Common myeloid progenitor, CD34-positive (primary cell): ENCODE results near the gene MCC.

ENCODE experiments used
- CTCF ChIA-PET: fragments of 350-600 bp; sonication (Branson Sonifier 250); formaldehyde crosslinking; loops from one replicate; lab custom pipeline; 2021; ENCODE audit warnings: antibody characterized with exemption; lab: Charles Lee
- POLR2A ChIA-PET: fragments of 350-600 bp; sonication (Branson Sonifier 250); formaldehyde crosslinking; loops from one replicate; lab custom pipeline; 2021; ENCODE audit warnings: antibody characterized with exemption; lab: Charles Lee
- DNase-seq, 3 donors: peaks; one replicate each; pipeline versions ENCODE4 v3.0.0 to v3.0.0-alpha.2; 2013
- H3K27ac ChIP-seq, 2 experiments: 1 replicate in 1 of 2; 2 replicates in 1 of 2; pipeline ENCODE4 v1.7.0; 2013; ENCODE audit warnings: inconsistent platforms in 2 of 2, low read length in 2 of 2, mild to moderate bottlenecking in 2 of 2, low read depth in 1 of 2, moderate library complexity in 1 of 2; ENCODE audit not compliant: severe bottlenecking in 2 of 2, insufficient read depth in 1 of 2, poor library complexity in 1 of 2
- H3K27me3 ChIP-seq, 5 experiments: replicated peaks in 2 of 5; 1 replicate in 3 of 5; 2 replicates in 2 of 5; pipeline versions ENCODE4 v1.6.1 to v1.7.0; 2013; ENCODE audit warnings: low read length in 4 of 5, mild to moderate bottlenecking in 2 of 5, moderate library complexity in 2 of 5, inconsistent platforms in 1 of 5; ENCODE audit not compliant: insufficient read depth in 5 of 5, control insufficient read depth in 4 of 5
- H3K36me3 ChIP-seq, 4 experiments: 1 replicate in 2 of 4; 2 replicates in 2 of 4; pipeline versions ENCODE4 v1.6.1 to v1.7.0; 2013; ENCODE audit warnings: low read length in 3 of 4, control low read depth in 1 of 4, mild to moderate bottlenecking in 1 of 4; ENCODE audit not compliant: control insufficient read depth in 4 of 4, insufficient read depth in 4 of 4
- H3K4me1 ChIP-seq, 4 experiments: 1 replicate in 3 of 4; 2 replicates in 1 of 4; pipeline versions ENCODE4 v1.6.1 to v1.7.1; 2013; ENCODE audit warnings: low read length in 3 of 4, mild to moderate bottlenecking in 3 of 4, control low read depth in 1 of 4, inconsistent platforms in 1 of 4, moderate library complexity in 1 of 4; ENCODE audit not compliant: control insufficient read depth in 4 of 4, insufficient read depth in 4 of 4; ENCODE audit errors: control extremely low read depth in 1 of 4
- H3K4me3 ChIP-seq, 7 experiments: 1 replicate in 4 of 7; 2 replicates in 3 of 7; pipeline versions ENCODE4 v1.5.1 to v1.7.0; 2013; ENCODE audit warnings: mild to moderate bottlenecking in 7 of 7, low read length in 6 of 7, moderate library complexity in 6 of 7, inconsistent platforms in 2 of 7, low read depth in 2 of 7, control low read depth in 1 of 7; ENCODE audit not compliant: insufficient read depth in 4 of 7, control insufficient read depth in 1 of 7; ENCODE audit errors: extremely low read depth in 1 of 7
- H3K9me3 ChIP-seq, 5 experiments: 1 replicate in 4 of 5; 2 replicates in 1 of 5; pipeline versions ENCODE4 v1.6.1 to v1.7.1; 2013; ENCODE audit warnings: low read length in 4 of 5, mild to moderate bottlenecking in 2 of 5, inconsistent platforms in 1 of 5, low read depth in 1 of 5, moderate library complexity in 1 of 5; ENCODE audit not compliant: control insufficient read depth in 4 of 5, insufficient read depth in 2 of 5; ENCODE audit errors: control extremely low read depth in 1 of 5
- WGBS: methylation state at CpG from one replicate; pipeline ENCODE4 v1.1.5; 2013; ENCODE audit not compliant: insufficient coverage; 5-methylcytosine and 5-hydroxymethylcytosine counted together

The MCC gene

GRCh38 chr5:113183694-113184093 lies 304.6 kb downstream of the MCC start:
- H3K9me3 ChIP-seq: no peaks in the 10 kb centered on the region
- H3K36me3 ChIP-seq: no peaks in the 10 kb centered on the region
- peaks cover 0 to 5% (median 4%) of the 10 kb centered on the region in 5 experiments for H3K27me3 ChIP-seq
- H3K4me1 ChIP-seq: no peaks in the 10 kb centered on the region
- no peak for DNase-seq
- ChIA-PET POLR2A (interaction anchor here (0.7 kb wide), 1 partner anchor 14 kb away, joined by 3 read pairs; no protein-coding TSS in a partner anchor), CTCF (no interaction called here)
- H3K27ac ChIP-seq: no peak overlapping the region
- 100% methylated on average over 2 of the region's 2 CpGs for WGBS
- no peak overlapping the region for H3K4me3 ChIP-seq

GRCh38 chr5:113182658-113183344 lies 305.5 kb downstream of the MCC start:
- POLR2A ChIA-PET: no interaction called here
- no peaks in the 10 kb centered on the region for H3K36me3 ChIP-seq
- CTCF ChIA-PET: no interaction called here
- no peak for DNase-seq
- 98% methylated on average over 9 of the region's 11 CpGs for WGBS
- no peaks in the 10 kb centered on the region for H3K4me1 ChIP-seq
- H3K4me3 ChIP-seq: no peak overlapping the region
- peaks cover 0 to 10% (median 4%) of the 10 kb centered on the region in 5 experiments for H3K27me3 ChIP-seq
- H3K9me3 ChIP-seq: no peaks in the 10 kb centered on the region
- no peak overlapping the region for H3K27ac ChIP-seq

GRCh38 chr5:113181853-113182490 lies 306.3 kb downstream of the MCC start:
- POLR2A ChIA-PET: no interaction called here
- Histone ChIP-seq H3K36me3 (no peaks in the 10 kb centered on the region), H3K27ac (no peak overlapping the region), H3K27me3 (peaks cover 0 to 10% (median 4%) of the 10 kb centered on the region in 5 experiments), H3K4me1 (no peaks in the 10 kb centered on the region), H3K4me3 (no peak overlapping the region), H3K9me3 (no peaks in the 10 kb centered on the region)
- CTCF ChIA-PET: interaction anchor here (1.0 kb wide), 1 partner anchor 15 kb away, joined by 4 read pairs; no protein-coding TSS in a partner anchor
- 100% methylated on average over 2 of the region's 3 CpGs for WGBS
- DNase-seq: no peak

GRCh38 chr5:113181409-113181808 lies 306.8 kb downstream of the MCC start:
- no peaks in the 10 kb centered on the region for H3K4me1 ChIP-seq
- no CpG with 5 or more reads among the region's 1 CpG for WGBS
- no peaks in the 10 kb centered on the region for H3K9me3 ChIP-seq
- no peaks in the 10 kb centered on the region for H3K36me3 ChIP-seq
- H3K4me3 ChIP-seq: no peak overlapping the region
- peaks cover 0 to 10% (median 4%) of the 10 kb centered on the region in 5 experiments for H3K27me3 ChIP-seq
- DNase-seq: no peak
- POLR2A ChIA-PET: no interaction called here
- CTCF ChIA-PET: interaction anchor here (1.0 kb wide), 1 partner anchor 14 kb away, joined by 4 read pairs; no protein-coding TSS in a partner anchor
- no peak overlapping the region for H3K27ac ChIP-seq

- Histone ChIP-seq H3K4me3 (no peak overlapping the region), H3K9me3 (no peaks in the 10 kb centered on the region), H3K4me1 (no peaks in the 10 kb centered on the region), H3K36me3 (no peaks in the 10 kb centered on the region), H3K27ac (no peak overlapping the region), H3K27me3 (peaks cover 0 to 10% (median 4%) of the 10 kb centered on the region in 5 experiments)
- POLR2A ChIA-PET: no interaction called here
- CTCF ChIA-PET: no interaction called here
- no peak for DNase-seq
Measured at GRCh38 chr5:113179156-113179555, 309.1 kb downstream of the MCC start.

- no peak overlapping the region for H3K4me3 ChIP-seq
- no peaks in the 10 kb centered on the region for H3K4me1 ChIP-seq
- no peak overlapping the region for H3K27ac ChIP-seq
- DNase-seq: no peak
- WGBS: 97% methylated on average over 6 of the region's 6 CpGs
- ChIA-PET POLR2A (no interaction called here), CTCF (no interaction called here)
- H3K27me3 ChIP-seq: peaks cover 0 to 9% (median 3%) of the 10 kb centered on the region in 5 experiments
- H3K9me3 ChIP-seq: no peaks in the 10 kb centered on the region
- no peaks in the 10 kb centered on the region for H3K36me3 ChIP-seq
Measured at GRCh38 chr5:113178073-113178779, 310.0 kb downstream of the MCC start.

- DNase-seq: no peak
- H3K9me3 ChIP-seq: no peaks in the 10 kb centered on the region
- no peak overlapping the region for H3K27ac ChIP-seq
- H3K4me1 ChIP-seq: no peaks in the 10 kb centered on the region
- no peaks in the 10 kb centered on the region for H3K36me3 ChIP-seq
- CTCF ChIA-PET: no interaction called here
- H3K4me3 ChIP-seq: no peak overlapping the region
- POLR2A ChIA-PET: no interaction called here
- WGBS: no CpG with 5 or more reads among the region's 1 CpG
- H3K27me3 ChIP-seq: peaks cover 0 to 13% (median 5%) of the 10 kb centered on the region in 5 experiments
Measured at GRCh38 chr5:113177225-113177624, 311.0 kb downstream of the MCC start.
